CD14-positive monocyte (primary cell): ENCODE results near the gene BHLHE23. TPM values are rescaled to one million over a fixed set of nuclear protein-coding genes. Genes with fewer than 3 reads are reported as not detected.
A peak's percentile ranks its signal among the peaks of the same experiment; 100 is the strongest.

Experiments used
- DNase-seq, 3 donors: peaks; one replicate each; pipeline ENCODE4 v3.0.0-alpha.2; 2011 to 2022
- H2AFZ ChIP-seq: 2 replicates; pipeline ENCODE4 v1.6.0; 2012; ENCODE audit warnings: mild to moderate bottlenecking, low read depth, low read length, inconsistent platforms; ENCODE audit not compliant: insufficient read depth, poor library complexity, severe bottlenecking
- H3K27ac ChIP-seq, 2 donors: 1 replicate in 1 of 2; 2 replicates in 1 of 2; pipeline ENCODE4 v1.5.1; 2012 to 2013; ENCODE audit warnings: low read length in 2 of 2, control low read depth in 1 of 2, inconsistent platforms in 1 of 2, low read depth in 1 of 2, mild to moderate bottlenecking in 1 of 2
- H3K27me3 ChIP-seq, 2 donors: one replicate each; pipeline versions ENCODE4 v1.6.0 to v1.6.1; 2011 to 2013; ENCODE audit warnings: low read length in 2 of 2; ENCODE audit not compliant: control insufficient read depth in 2 of 2, insufficient read depth in 2 of 2
- H3K36me3 ChIP-seq, 2 donors: replicated peaks in 1 of 2; 1 replicate in 1 of 2; 2 replicates in 1 of 2; pipeline versions ENCODE4 v1.5.1 to v1.6.1; 2012 to 2013; ENCODE audit warnings: low read length in 2 of 2, control low read depth in 1 of 2, inconsistent platforms in 1 of 2, mild to moderate bottlenecking in 1 of 2; ENCODE audit not compliant: insufficient read depth in 2 of 2, control insufficient read depth in 1 of 2
- H3K4me1 ChIP-seq, 2 donors: 1 replicate in 1 of 2; 2 replicates in 1 of 2; pipeline versions ENCODE4 v1.5.1 to v1.6.1; 2012 to 2013; ENCODE audit warnings: low read length in 2 of 2, control low read depth in 1 of 2, inconsistent platforms in 1 of 2, mild to moderate bottlenecking in 1 of 2, moderate library complexity in 1 of 2; ENCODE audit not compliant: insufficient read depth in 2 of 2, control insufficient read depth in 1 of 2
- H3K4me2 ChIP-seq: replicated peaks from 2 replicates; pipeline ENCODE3; 2012; ENCODE audit warnings: low read length, moderate library complexity, mild to moderate bottlenecking; ENCODE audit not compliant: poor library complexity, severe bottlenecking; ENCODE audit errors: extremely low read depth
- H3K4me3 ChIP-seq, 3 experiments: fragments of 200-600 bp in 1 of 3; sonication (generic) in 1 of 3; replicated peaks in 1 of 3; 1 replicate in 2 of 3; 2 replicates in 1 of 3; pipeline ENCODE4 v1.5.1; 2011 to 2013; ENCODE audit warnings: low read length in 3 of 3, mild to moderate bottlenecking in 3 of 3, control low read depth in 2 of 3, low read depth in 2 of 3, inconsistent platforms in 1 of 3, moderate library complexity in 1 of 3
- H3K79me2 ChIP-seq: 2 replicates; pipeline ENCODE4 v1.6.0; 2012; ENCODE audit warnings: mild to moderate bottlenecking, control low read depth, inconsistent platforms, low read length, moderate library complexity; ENCODE audit not compliant: insufficient read depth
- H3K9ac ChIP-seq: 2 replicates; pipeline ENCODE4 v1.6.0; 2017; ENCODE audit warnings: low read length, mild to moderate bottlenecking; ENCODE audit not compliant: insufficient read depth, poor library complexity, severe bottlenecking
- H3K9me3 ChIP-seq, 2 donors: replicated peaks in 1 of 2; 1 replicate in 1 of 2; 2 replicates in 1 of 2; pipeline versions ENCODE4 v1.5.1 to v1.6.1; 2012 to 2013; ENCODE audit warnings: low read length in 2 of 2, control low read depth in 1 of 2; ENCODE audit not compliant: control insufficient read depth in 1 of 2, insufficient read depth in 1 of 2
- H4K20me1 ChIP-seq: 2 replicates; pipeline ENCODE4 v1.6.0; 2012; ENCODE audit warnings: mild to moderate bottlenecking, low read length, control low read depth, moderate library complexity; ENCODE audit not compliant: insufficient read depth
- H3K27ac Mint-ChIP-seq, 7 donors: one replicate each; pipeline ENCODE4 v1.8.0; 2020; ENCODE audit warnings: mild to moderate bottlenecking in 7 of 7, mixed read lengths in 7 of 7, moderate library complexity in 6 of 7, inconsistent platforms in 2 of 7
- H3K27me3 Mint-ChIP-seq, 3 donors: one replicate each; pipeline ENCODE4 v1.8.0; 2021 to 2022; ENCODE audit warnings: low read depth in 3 of 3, mild to moderate bottlenecking in 3 of 3, mixed read lengths in 3 of 3, moderate library complexity in 3 of 3, inconsistent platforms in 1 of 3
- H3K36me3 Mint-ChIP-seq, 2 donors: one replicate each; pipeline ENCODE4 v1.8.0; 2020; ENCODE audit warnings: mixed read lengths in 2 of 2, inconsistent platforms in 1 of 2, mild to moderate bottlenecking in 1 of 2
- H3K4me1 Mint-ChIP-seq: one replicate; pipeline ENCODE4 v1.8.0; 2020; ENCODE audit warnings: mild to moderate bottlenecking, mixed read lengths
- H3K4me3 Mint-ChIP-seq, 2 donors: one replicate each; pipeline ENCODE4 v1.8.0; 2020; ENCODE audit warnings: mild to moderate bottlenecking in 2 of 2, mixed read lengths in 2 of 2, moderate library complexity in 1 of 2
- H3K9me3 Mint-ChIP-seq, 7 donors: one replicate each; pipeline ENCODE4 v1.8.0; 2020 to 2022; ENCODE audit warnings: mixed read lengths in 7 of 7, mild to moderate bottlenecking in 6 of 7, moderate library complexity in 6 of 7, inconsistent platforms in 2 of 7
- CTCF ChIP-seq: fragments of 200-600 bp; IDR thresholded peaks from one replicate; pipeline ENCODE4 v1.8.0; 2022; ENCODE audit warnings: antibody characterized with exemption, mild to moderate bottlenecking
- WGBS: methylation state at CpG from one replicate; pipeline ENCODE4 v1.1.5; 2013; ENCODE audit warnings: missing lambda C conversion rate; ENCODE audit not compliant: insufficient coverage; 5-methylcytosine and 5-hydroxymethylcytosine counted together
- intact Hi-C, 2 donors: fragments of 100-400 bp; cut with micrococcal nuclease; formaldehyde crosslinking; loops; one replicate each; pipeline versions ENCODE4 v1.15.0 to v1.15.1; 2023
- polyA plus RNA-seq, 3 donors: library from polyadenylated mRNA; depleted of rRNA in 1 of 3; unstranded in 2 of 3; stranded (reverse) in 1 of 3; fragments of 300-500 nt in 2 of 3; fragments of >200 nt in 1 of 3; fragmentation: Illumina TruSeq in 2 of 3; gene quantifications; 1 replicate in 2 of 3; 2 replicates in 1 of 3; pipeline ENCODE4 v1.2.3, GENCODE V29; 2012 to 2021

The BHLHE23 gene
- polyA plus RNA-seq, 3 donors = not detected

GRCh38 chr20:62969939-62970306 is 36.8 kb downstream of the BHLHE23 start:
- Mint-ChIP-seq H3K4me1 (peaks cover 9% of the 10 kb centered on the region), H3K9me3 (peaks cover 0 to 10% (median 5%) of the 10 kb centered on the region in 7 donors), H3K36me3 (peaks cover 7 to 17% of the 10 kb centered on the region in 2 donors), H3K27me3 (peaks cover 46 to 55% (median 51%) of the 10 kb centered on the region in 3 donors), H3K27ac (no peak overlapping the region), H3K4me3 (peak overlapping the region in 1 of 2 donors; percentile 26)
- Histone ChIP-seq H3K79me2 (no peaks in the 10 kb centered on the region), H3K9ac (no peak overlapping the region), H3K4me1 (peaks cover 6 to 8% of the 10 kb centered on the region in 2 donors), H3K4me2 (no peak overlapping the region), H3K4me3 (no peak overlapping the region), H4K20me1 (no peaks in the 10 kb centered on the region), H2AFZ (no peak overlapping the region), H3K27me3 (peaks cover 14 to 44% of the 10 kb centered on the region in 2 donors), H3K36me3 (peaks cover 3% of the 10 kb centered on the region in 2 donors), H3K27ac (no peak overlapping the region), H3K9me3 (peaks cover 0 to 3% of the 10 kb centered on the region in 2 donors)
- intact Hi-C loops = no loop called here
- TF ChIP-seq CTCF = no peak
- 78% methylated on average over 5 of the region's 8 CpGs for WGBS
- no peak for DNase-seq

GRCh38 chr20:62969179-62969760 is 37.5 kb downstream of the BHLHE23 start:
- H3K9ac ChIP-seq = no peak overlapping the region
- no peak overlapping the region for H3K4me2 ChIP-seq
- peaks cover 12% of the 10 kb centered on the region for H3K4me1 Mint-ChIP-seq
- no peak for TF ChIP-seq CTCF
- H3K36me3 ChIP-seq = peaks cover 7 to 10% of the 10 kb centered on the region in 2 donors
- H3K4me1 ChIP-seq = peaks cover 6 to 8% of the 10 kb centered on the region in 2 donors
- H3K27ac ChIP-seq = no peak overlapping the region
- H3K4me3 Mint-ChIP-seq = peak overlapping the region in 1 of 2 donors; percentile 40
- H3K9me3 ChIP-seq = peaks cover 0 to 3% of the 10 kb centered on the region in 2 donors
- H3K27ac Mint-ChIP-seq = no peak overlapping the region
- H2AFZ ChIP-seq = no peak overlapping the region
- intact Hi-C loops = no loop called here
- peaks cover 11 to 37% of the 10 kb centered on the region in 2 donors for H3K27me3 ChIP-seq
- no peak overlapping the region for H3K4me3 ChIP-seq
- peaks cover 0 to 6% (median 3%) of the 10 kb centered on the region in 7 donors for H3K9me3 Mint-ChIP-seq
- H3K27me3 Mint-ChIP-seq = peaks cover 39 to 49% (median 46%) of the 10 kb centered on the region in 3 donors
- 64% methylated on average over 7 of the region's 16 CpGs for WGBS
- no peaks in the 10 kb centered on the region for H3K79me2 ChIP-seq
- no peak for DNase-seq
- peaks cover 7 to 24% of the 10 kb centered on the region in 2 donors for H3K36me3 Mint-ChIP-seq
- no peaks in the 10 kb centered on the region for H4K20me1 ChIP-seq
